WERI-Rb-1 (cell line): ENCODE data around the gene CTIF.
A peak's percentile ranks its signal among the peaks of the same experiment; 100 is the strongest.

Source experiments
- DNase-seq: peaks from one replicate; pipeline ENCODE4 v3.0.0-alpha.2; 2020
- H3K27ac ChIP-seq: fragments of 250-450 bp; sonication (Bioruptor Pico); 2 replicates; pipeline ENCODE4 v1.5.1; 2020; ENCODE audit warnings: mild to moderate bottlenecking, moderate library complexity
- H3K27me3 ChIP-seq: fragments of 250-450 bp; sonication (Bioruptor Pico); 2 replicates; pipeline ENCODE4 v1.5.1; 2021; ENCODE audit warnings: mild to moderate bottlenecking, low read depth, moderate library complexity; ENCODE audit not compliant: insufficient read depth, severe bottlenecking
- H3K36me3 ChIP-seq: fragments of 250-450 bp; sonication (Bioruptor Pico); 2 replicates; pipeline ENCODE4 v1.5.1; 2020; ENCODE audit warnings: mild to moderate bottlenecking, moderate library complexity
- H3K4me3 ChIP-seq: 2 replicates; pipeline ENCODE4 v1.5.1; 2011; ENCODE audit warnings: low read depth, mild to moderate bottlenecking, control low read depth, low read length
- H3K9me3 ChIP-seq: fragments of 250-450 bp; sonication (Bioruptor Pico); 2 replicates; pipeline ENCODE4 v1.5.1; 2021; ENCODE audit warnings: mild to moderate bottlenecking, moderate library complexity; ENCODE audit not compliant: severe bottlenecking
- CTCF ChIP-seq: IDR thresholded peaks from 2 replicates; pipeline ENCODE4 v1.5.1; 2011; ENCODE audit warnings: low read depth, mild to moderate bottlenecking, control low read depth, inconsistent platforms, low read length

The CTIF gene

DNA sequence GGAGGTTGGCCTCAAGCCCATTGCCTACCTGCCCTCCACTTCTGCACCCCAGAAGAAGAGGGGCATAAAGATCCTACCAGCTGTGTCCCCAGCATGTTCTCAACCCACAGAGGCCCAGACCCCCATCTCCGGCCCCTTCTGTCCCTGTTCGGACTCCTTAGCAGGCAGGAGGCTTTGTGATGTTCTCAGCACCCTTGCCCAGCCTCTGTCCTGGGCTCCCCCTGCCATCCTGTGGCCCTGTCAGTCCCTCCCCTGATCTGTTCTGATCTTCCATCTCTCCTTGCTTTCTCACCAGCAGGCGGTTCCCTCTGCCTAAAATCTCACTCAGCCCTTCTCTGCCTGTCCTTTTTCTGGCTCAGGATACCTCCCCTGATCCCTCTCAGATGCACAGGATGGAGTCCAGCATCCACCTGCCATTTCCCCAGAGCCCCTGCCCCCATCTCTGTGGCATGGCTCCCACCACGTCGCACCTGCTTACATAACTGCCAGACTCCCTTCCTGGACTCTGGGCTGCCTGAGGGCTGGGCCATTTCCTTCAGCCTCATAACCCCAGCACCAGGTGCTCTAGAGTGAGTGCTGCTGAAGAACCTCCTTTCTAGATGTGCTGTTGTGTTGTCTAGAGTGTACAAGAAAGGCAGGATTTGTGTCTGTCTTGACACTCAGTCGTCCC lies 134.0 kb downstream of the CTIF start:
- TF ChIP-seq CTCF = no peak
- Histone ChIP-seq H3K27me3 (no peaks in the 10 kb centered on the region), H3K27ac (no peak overlapping the region), H3K36me3 (peaks cover 17% of the 10 kb centered on the region), H3K9me3 (peaks cover 16% of the 10 kb centered on the region), H3K4me3 (no peak overlapping the region)
- DNase-seq = no peak

DNA sequence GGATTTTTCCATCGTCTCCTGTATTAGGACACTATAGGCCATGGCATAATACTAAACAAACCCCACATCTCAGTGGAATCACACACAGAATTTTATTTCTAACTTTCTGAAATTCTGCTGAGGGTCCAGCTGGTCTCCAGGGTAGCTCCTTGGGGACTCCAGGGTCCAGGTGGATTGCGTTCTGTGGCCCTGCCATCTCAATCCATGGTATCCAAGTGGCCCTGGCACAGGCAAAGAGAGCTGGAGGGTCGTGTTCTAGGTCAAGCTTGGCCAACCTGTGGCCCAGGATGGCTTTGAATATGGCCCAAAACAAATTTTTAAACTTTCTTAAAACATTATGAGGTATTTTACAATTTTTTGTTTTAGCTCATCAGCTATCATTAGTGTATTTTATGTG lies 134.6 kb downstream of the CTIF start:
- H3K36me3 ChIP-seq = peaks cover 17% of the 10 kb centered on the region
- H3K27me3 ChIP-seq = no peaks in the 10 kb centered on the region
- no peak for TF ChIP-seq CTCF
- H3K4me3 ChIP-seq = no peak overlapping the region
- H3K9me3 ChIP-seq = peaks cover 16% of the 10 kb centered on the region
- no peak overlapping the region for H3K27ac ChIP-seq
- DNase-seq = no peak

GRCh38 chr18:48673853-48674721 lies 135.3 kb downstream of the CTIF start:
- H3K27ac ChIP-seq = no peak overlapping the region
- DNase-seq = no peak
- H3K9me3 ChIP-seq = peaks cover 16% of the 10 kb centered on the region
- H3K4me3 ChIP-seq = no peak overlapping the region
- peaks cover 17% of the 10 kb centered on the region for H3K36me3 ChIP-seq
- no peak for TF ChIP-seq CTCF
- no peaks in the 10 kb centered on the region for H3K27me3 ChIP-seq

GRCh38 chr18:48674758-48675351 lies 136.0 kb downstream of the CTIF start:
- Histone ChIP-seq H3K27ac (no peak overlapping the region), H3K9me3 (peaks cover 16% of the 10 kb centered on the region), H3K27me3 (no peaks in the 10 kb centered on the region), H3K36me3 (peaks cover 17% of the 10 kb centered on the region), H3K4me3 (no peak overlapping the region)
- TF ChIP-seq CTCF = no peak
- no peak for DNase-seq

DNA sequence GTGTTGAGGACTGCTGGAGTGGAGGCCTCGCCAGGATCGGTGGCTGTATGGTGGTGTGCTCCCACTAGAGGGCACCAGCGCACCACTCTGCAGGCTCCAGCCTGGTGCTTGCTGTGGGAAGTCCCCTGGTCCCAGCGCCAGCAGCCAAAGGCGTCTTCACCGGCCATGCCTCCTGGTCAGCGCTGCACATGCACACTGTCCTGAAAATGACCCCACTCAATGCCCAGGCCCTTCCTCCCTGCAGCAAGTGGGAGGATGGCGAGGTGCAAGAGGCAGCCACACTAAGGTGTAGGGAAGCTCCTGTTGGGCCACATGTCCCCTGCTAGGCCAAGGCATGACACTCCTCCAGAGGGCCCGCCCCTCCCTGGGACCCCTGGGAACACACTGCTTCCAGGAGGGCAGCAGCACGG lies 136.5 kb downstream of the CTIF start:
- H3K27ac ChIP-seq = no peak overlapping the region
- H3K4me3 ChIP-seq = no peak overlapping the region
- no peaks in the 10 kb centered on the region for H3K27me3 ChIP-seq
- H3K9me3 ChIP-seq = peaks cover 13% of the 10 kb centered on the region
- peak; percentile 89 for DNase-seq
- TF ChIP-seq CTCF = peak; percentile 99
- peaks cover 14% of the 10 kb centered on the region for H3K36me3 ChIP-seq
